ENCODE data around the gene RNF180.

The RNF180 gene

DNA sequence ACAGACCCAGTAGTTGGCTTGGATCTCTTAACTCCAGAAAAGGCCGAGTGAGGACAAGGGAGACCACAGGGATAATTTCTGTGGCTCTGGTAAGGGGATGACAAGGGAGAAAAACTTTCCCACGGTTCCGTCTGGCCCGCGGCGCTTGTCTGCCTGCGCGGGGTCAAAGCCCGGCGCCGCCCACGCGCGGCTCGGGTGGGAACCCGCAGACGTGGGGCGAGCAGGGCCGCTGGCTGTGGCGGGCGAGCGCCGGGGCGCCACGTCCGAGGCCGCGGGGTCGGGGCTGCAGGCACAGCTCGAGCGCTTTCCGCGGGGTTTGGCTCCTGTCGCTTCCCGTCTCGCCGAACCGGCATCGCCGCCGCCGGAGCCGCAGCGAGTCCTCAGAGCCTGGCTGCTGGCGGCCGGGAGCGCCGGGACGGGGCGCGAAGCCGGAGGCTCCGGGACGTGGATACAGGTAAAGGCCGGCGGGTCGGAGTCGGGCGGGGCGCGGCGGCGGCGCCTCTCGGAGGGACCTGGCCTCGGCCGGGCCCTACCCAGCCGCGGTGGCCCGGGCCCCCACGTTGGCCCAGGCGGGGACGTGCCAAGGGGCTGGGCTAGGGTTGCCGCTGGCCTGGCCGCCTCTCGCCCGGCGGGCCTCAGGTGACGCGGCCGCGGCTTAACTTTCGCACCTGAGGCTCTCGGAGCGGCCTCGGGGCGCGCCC lies at the start of gene RNF180:
Gene RNF180, plus strand, starts transcription at position 344 of the 701 bp plus-strand sequence. CDS start 34,965 bp downstream, outside the sequence.
- DNase-seq (ENCODE audit: low spot score), result no peak

DNA sequence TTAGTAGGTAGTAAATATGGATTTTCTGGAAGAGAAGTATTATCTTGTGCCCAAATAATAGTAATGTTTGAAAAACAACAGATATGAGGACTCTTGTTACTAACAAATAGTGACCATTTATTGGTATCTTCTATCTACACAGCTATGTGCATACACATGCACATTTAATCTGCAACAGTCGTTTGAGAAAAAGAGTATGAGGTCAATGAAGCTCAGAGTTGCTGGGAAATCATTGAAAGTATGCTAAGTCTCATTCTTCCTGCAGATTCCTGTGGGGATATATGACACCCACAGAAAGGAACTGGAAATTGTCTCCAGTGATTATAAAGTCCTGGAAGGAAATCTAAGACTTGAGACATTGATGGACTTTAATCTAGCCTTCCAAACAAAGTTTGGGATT lies 40.1 kb upstream of the RNF180 start:
- no peak for DNase-seq (ENCODE audit: low spot score)

DNA sequence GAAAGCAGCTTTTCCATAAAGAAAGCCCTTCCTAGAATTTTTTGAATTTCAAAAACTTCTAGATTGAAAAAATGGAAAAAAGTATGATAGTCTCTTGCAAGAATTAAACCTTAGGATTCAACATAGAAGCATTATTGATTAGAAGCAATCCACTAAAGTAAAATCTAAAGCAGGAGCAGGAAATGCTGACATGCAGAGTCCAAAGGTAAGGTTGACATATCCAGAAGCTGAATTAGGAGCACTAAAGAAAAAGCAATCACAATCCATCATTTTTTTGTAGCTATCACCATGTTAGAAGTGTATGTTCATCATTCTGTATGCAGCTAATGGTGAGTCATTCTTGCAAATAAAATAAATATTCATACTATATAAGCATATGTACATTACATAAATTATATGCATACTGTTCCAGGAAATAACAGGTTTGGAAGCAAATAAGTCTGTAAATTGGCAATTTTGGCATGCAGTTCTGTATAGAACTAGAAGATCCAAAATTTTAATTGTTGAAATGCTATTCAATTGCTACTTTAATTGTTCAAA lies 39.4 kb upstream of the RNF180 start:
- no peak for DNase-seq (ENCODE audit: low spot score)

GRCh38 chr5:64140018-64140417 lies 25.6 kb upstream of the RNF180 start:
- DNase-seq (ENCODE audit: low spot score), result no peak

DNA sequence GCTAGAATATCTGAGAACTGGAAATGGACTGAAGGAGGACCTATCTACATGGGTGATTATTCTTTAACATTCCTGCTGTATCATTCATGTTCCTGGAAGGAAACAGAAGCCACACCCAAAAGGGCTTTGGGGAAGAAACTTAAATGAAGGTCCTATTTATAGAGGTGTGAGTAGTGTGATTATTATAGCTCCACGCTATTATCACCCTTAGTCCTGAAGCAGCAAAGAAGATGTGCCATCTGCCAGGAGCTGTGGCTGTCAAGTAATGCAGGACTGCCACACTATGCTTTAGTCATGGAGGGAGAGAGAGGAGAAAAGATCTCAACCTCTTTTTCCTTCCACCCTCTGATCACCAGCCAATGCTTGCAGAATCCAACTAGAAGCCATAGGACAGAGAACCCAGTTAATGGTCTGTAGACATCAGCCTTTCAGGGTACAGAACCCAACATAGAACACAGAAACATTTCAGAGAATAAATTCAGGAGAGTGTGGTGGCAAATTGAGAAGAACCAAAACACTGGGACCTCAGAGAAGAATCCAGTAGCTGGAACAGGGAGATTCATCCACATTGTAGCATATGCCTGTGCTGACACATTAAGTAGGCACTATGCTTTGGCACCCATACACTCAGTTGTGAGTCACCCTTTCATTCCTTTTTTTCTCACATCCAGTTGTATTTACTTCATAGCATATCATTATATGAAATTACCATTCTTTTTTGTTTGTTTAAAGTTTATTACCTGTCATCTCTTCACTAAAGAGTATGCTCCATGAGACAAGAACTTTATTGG lies 21.0 kb upstream of the RNF180 start:
- no peak for DNase-seq (ENCODE audit: low spot score)

GRCh38 chr5:64145216-64145895 lies 20.3 kb upstream of the RNF180 start:
- DNase-seq (ENCODE audit: low spot score), result no peak

DNA sequence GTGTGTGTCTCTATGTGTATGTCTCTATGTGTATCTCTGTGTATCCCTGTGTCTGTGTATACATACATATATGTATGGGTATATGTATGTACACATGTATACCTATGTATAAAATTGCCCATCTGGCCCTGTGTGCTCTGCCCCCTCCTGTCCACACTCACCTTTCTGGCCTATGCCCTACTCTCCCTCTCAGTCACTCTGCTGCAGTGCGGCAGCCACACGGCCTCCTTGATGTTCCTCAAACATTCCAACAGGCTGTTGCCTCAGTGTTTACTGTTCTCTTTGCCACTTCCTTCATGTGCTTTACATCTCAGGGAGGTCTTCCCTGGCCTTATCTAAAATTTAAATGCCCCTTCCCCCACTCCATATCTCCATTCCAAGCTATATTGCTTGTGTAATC lies 18.3 kb upstream of the RNF180 start:
- DNase-seq (ENCODE audit: low spot score), result no peak

DNA sequence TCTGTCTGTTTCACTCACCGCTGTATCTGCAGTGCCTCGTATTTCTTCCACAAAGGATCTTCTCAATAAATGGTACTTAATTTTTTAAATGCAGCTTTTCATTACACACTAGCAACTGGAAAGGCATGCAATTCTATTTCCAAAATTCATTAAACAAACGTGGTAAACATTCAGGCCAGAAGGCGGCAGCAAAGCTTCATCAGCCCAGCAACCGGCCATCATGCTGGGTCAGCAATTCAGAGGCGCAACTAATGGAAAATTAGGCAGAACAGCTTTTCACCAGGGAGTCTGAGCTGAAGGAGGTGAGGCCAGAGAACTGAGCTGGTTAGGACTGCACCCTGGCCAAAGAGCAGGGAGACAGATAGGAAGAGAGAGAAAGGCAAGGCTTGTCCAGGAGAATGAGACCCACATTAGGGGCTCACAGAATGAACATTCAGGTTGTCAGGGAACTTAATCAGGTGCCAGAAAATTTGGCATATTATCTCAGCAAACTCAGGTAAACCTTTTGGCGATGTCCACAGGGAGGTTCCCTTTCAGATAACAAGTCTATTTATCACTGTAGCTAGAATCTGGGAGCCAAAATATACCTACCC lies 17.7 kb upstream of the RNF180 start:
- no peak for DNase-seq (ENCODE audit: low spot score)

- DNase-seq (ENCODE audit: low spot score), result no peak
These were observed 16.4 kb upstream of the RNF180 start for GRCh38 chr5:64149268-64149667.

GRCh38 chr5:64149857-64150521 lies 15.7 kb upstream of the RNF180 start:
- no peak for DNase-seq (ENCODE audit: low spot score)

DNA sequence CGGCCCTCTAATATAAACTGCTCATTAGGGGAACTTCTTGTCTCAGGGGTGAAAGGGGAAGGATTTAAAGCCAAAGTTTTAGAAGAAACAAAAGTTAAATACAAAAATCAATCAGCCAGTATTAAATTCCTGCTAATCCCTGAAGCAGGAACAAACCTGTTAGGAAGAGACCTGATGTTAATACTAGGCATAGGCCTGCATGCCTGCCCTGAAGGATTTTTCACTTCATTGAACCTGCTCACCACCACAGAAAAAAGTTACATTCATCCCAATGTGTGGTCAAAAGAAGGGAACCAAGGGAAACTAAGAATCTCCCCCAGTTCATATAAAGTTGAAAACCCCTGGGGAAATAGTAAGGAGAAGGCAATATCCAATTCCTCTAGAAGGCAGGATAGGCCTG lies 9.4 kb upstream of the RNF180 start:
- no peak for DNase-seq (ENCODE audit: low spot score)

- DNase-seq (ENCODE audit: low spot score), result no peak
These were observed 6.8 kb upstream of the RNF180 start for GRCh38 chr5:64158827-64159226.

DNA sequence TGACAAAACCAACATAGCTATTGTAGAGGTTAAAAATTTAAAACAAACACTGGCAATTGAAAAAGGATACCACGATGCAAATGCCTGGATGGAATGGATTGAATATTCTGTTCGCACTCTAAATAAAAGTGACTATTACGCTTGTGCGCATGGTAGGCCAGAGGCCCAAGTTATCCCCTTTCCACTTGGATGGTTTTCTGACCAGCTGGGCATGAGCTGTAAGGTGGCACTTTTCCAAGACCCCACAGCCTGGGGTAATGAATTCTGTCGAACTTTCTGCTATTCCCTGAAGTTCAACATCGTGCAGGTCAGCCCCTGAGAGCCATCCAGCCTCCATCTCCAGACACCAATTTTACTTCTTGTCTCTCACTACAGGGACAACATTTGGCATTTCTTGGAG lies 5.4 kb upstream of the RNF180 start:
- no peak for DNase-seq (ENCODE audit: low spot score)

- DNase-seq (ENCODE audit: low spot score), result no peak
These were observed 4.2 kb upstream of the RNF180 start for GRCh38 chr5:64161420-64161819.

- DNase-seq (ENCODE audit: low spot score), result no peak
These were observed 2.5 kb upstream of the RNF180 start for GRCh38 chr5:64163135-64163534.

DNA sequence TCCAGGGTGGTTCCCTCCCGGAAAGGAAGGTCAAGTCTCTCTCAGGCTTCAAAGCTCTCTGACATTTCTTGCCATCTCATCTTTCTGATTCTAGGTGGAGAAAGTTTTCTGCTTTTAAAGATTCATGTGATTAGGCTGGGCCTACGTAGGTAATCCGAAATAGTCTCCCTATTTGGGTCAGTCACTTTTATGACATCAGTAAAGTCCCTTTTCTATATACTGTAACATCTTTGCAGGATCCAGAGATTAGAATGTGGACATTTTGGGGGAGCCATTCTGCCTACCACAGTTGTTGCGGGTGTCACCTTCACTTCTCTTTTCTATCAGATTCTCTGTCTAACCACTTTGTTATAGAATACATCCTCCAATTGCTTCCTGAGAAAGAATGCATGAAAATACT lies 1.9 kb upstream of the RNF180 start:
- DNase-seq (ENCODE audit: low spot score), result no peak

DNA sequence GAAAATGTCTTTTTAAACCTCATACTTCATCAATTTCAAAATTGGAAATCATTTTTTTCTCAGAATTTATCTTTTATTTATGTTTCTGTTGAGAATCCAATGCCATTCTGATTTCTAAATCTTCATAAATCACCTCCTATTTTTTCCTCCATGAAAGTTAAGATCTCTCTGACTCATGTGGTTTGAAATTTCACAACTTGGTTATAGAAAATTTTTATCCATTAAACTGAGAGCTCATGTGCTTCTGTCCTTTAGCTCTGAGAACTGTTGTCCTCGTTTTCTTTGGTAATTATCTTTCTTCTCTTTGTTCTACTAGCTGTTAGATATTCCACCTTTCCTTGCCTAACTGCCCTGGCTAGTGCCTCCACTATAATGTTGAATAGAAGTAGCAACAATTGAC lies 1.5 kb upstream of the RNF180 start:
- DNase-seq (ENCODE audit: low spot score), result no peak

DNA sequence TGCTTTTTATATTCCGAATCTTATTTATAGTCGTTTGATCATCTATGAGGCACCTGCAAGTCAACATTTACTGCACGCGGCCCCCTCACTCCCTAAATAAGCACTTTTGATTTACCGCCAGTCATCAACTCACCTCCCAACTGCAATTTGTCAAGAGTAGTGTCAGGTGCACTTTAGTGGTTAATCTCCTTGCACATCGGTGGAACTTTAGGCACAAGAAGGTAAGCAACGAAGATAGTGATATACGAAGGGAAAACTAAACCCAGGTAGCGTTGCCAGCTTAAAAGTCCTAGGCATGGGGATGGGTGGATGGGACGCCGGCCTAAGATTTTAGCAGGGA lies 513 bp upstream of the RNF180 start:
- no peak for DNase-seq (ENCODE audit: low spot score)

- DNase-seq (ENCODE audit: low spot score), result no peak
These were observed 737 bp downstream of the RNF180 start for GRCh38 chr5:64166201-64166959.

- DNase-seq (ENCODE audit: low spot score), result no peak
These were observed 10.7 kb downstream of the RNF180 start for GRCh38 chr5:64176301-64176700.

- no peak for DNase-seq (ENCODE audit: low spot score)
These were observed 15.2 kb downstream of the RNF180 start for GRCh38 chr5:64180661-64181343.
